Measurements from ENCODE around the gene AASS.

The AASS gene

GRCh38 chr7:122046402-122046801 is 97.6 kb downstream of the AASS start:
- DNase-seq (ENCODE audit: insufficient read length, low spot score) (no peak), FAIRE-seq (no peak)
- no peak for TF ChIP-seq POLR2A (IDR thresholded peaks at IDR 0.05; ENCODE audit: low read depth, low read length)

- no peak for DNase-seq (ENCODE audit: insufficient read length, low spot score)
- no peak for TF ChIP-seq POLR2A (IDR thresholded peaks at IDR 0.05; ENCODE audit: low read depth, low read length)
- FAIRE-seq: peak; percentile 38
Observed at GRCh38 chr7:122040147-122040546, 103.9 kb downstream of the AASS start.

- DNase-seq (ENCODE audit: insufficient read length, low spot score): no peak
- no peak for TF ChIP-seq POLR2A (IDR thresholded peaks at IDR 0.05; ENCODE audit: low read depth, low read length)
- FAIRE-seq: peak; percentile 75
Observed at GRCh38 chr7:122038904-122039303, 105.1 kb downstream of the AASS start.

- FAIRE-seq: no peak
- no peak for DNase-seq (ENCODE audit: insufficient read length, low spot score)
- TF ChIP-seq POLR2A (IDR thresholded peaks at IDR 0.05; ENCODE audit: low read depth, low read length): no peak
Observed at GRCh38 chr7:122038134-122038533, 105.9 kb downstream of the AASS start.

- FAIRE-seq (no peak), DNase-seq (ENCODE audit: insufficient read length, low spot score) (no peak)
- no peak for TF ChIP-seq POLR2A (IDR thresholded peaks at IDR 0.05; ENCODE audit: low read depth, low read length)
Observed at GRCh38 chr7:122035876-122036275, 108.2 kb downstream of the AASS start.

- DNase-seq (ENCODE audit: insufficient read length, low spot score) (no peak), FAIRE-seq (no peak)
- no peak for TF ChIP-seq POLR2A (IDR thresholded peaks at IDR 0.05; ENCODE audit: low read depth, low read length)
Observed at GRCh38 chr7:122033641-122034040, 110.4 kb downstream of the AASS start.

- FAIRE-seq: no peak
- DNase-seq (ENCODE audit: insufficient read length, low spot score): no peak
- no peak for TF ChIP-seq POLR2A (IDR thresholded peaks at IDR 0.05; ENCODE audit: low read depth, low read length)
Observed at GRCh38 chr7:122027058-122027457, 117.0 kb downstream of the AASS start.

Measured in H54 (cell line).